HL-60 (cell line): ENCODE measurements around the gene NT5DC2.

ENCODE experiments used
- DNase-seq, 2 experiments: peaks; one replicate each; pipeline ENCODE4 v3.0.0-alpha.2; 2010 to 2020; ENCODE audit warnings: low read depth in 1 of 2, low spot score in 1 of 2
- H3K27ac ChIP-seq: fragments of 250-450 bp; sonication (Bioruptor Pico); replicated peaks from 2 replicates; pipeline ENCODE4 v1.5.1; 2020; ENCODE audit warnings: mild to moderate bottlenecking, moderate library complexity
- H3K27me3 ChIP-seq: fragments of 250-450 bp; sonication (Bioruptor Pico); 2 replicates; pipeline ENCODE4 v1.5.1; 2021; ENCODE audit warnings: mild to moderate bottlenecking, moderate library complexity; ENCODE audit not compliant: insufficient read depth, poor library complexity, severe bottlenecking
- H3K4me3 ChIP-seq: replicated peaks from 2 replicates; pipeline ENCODE4 v1.5.1; 2011; ENCODE audit warnings: mild to moderate bottlenecking, control low read depth, low read length; ENCODE audit not compliant: insufficient read depth
- GABPA ChIP-seq: IDR thresholded peaks from 2 replicates; pipeline ENCODE4 v1.6.1; 2012; ENCODE audit warnings: low read depth
- POLR2AphosphoS5 ChIP-seq: IDR thresholded peaks from 2 replicates; pipeline ENCODE4 v1.6.1; 2012; ENCODE audit warnings: low read depth
- SPI1 ChIP-seq: IDR thresholded peaks from 2 replicates; pipeline ENCODE4 v1.6.1; 2012; ENCODE audit warnings: low read depth, mild to moderate bottlenecking, borderline replicate concordance
- TF ChIP-seq, protein P1 (sequence below): IDR thresholded peaks from 2 replicates; pipeline ENCODE4 v1.6.1; 2012; ENCODE audit warnings: low read depth; ENCODE audit not compliant: insufficient replicate concordance
- TF ChIP-seq, protein P2 (sequence below): IDR thresholded peaks from one replicate; pipeline ENCODE4 v1.5.1; 2011; ENCODE audit warnings: low read length, control low read depth, inconsistent platforms; ENCODE audit not compliant: insufficient read depth

The NT5DC2 gene

DNA sequence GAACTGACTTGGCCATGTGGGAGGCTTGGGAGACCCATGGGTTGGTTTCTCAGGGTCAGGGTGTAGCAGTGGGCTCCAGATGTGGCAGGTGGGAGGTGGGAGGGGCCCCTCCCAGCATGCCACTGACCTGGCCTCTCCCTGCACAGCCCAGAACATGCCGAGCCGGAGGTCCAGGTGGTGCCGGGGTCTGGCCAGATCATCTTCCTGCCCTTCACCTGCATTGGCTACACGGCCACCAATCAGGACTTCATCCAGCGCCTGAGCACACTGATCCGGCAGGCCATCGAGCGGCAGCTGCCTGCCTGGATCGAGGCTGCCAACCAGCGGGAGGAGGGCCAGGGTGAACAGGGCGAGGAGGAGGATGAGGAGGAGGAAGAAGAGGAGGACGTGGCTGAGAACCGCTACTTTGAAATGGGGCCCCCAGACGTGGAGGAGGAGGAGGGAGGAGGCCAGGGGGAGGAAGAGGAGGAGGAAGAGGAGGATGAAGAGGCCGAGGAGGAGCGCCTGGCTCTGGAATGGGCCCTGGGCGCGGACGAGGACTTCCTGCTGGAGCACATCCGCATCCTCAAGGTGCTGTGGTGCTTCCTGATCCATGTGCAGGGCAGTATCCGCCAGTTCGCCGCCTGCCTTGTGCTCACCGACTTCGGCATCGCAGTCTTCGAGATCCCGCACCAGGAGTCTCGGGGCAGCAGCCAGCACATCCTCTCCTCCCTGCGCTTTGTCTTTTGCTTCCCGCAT lies 46.4 kb downstream of the NT5DC2 start:
- no peaks in the 10 kb centered on the region for H3K27me3 ChIP-seq
- no peak overlapping the region for H3K4me3 ChIP-seq
- DNase-seq, result no peak
- TF ChIP-seq, protein P1, sequence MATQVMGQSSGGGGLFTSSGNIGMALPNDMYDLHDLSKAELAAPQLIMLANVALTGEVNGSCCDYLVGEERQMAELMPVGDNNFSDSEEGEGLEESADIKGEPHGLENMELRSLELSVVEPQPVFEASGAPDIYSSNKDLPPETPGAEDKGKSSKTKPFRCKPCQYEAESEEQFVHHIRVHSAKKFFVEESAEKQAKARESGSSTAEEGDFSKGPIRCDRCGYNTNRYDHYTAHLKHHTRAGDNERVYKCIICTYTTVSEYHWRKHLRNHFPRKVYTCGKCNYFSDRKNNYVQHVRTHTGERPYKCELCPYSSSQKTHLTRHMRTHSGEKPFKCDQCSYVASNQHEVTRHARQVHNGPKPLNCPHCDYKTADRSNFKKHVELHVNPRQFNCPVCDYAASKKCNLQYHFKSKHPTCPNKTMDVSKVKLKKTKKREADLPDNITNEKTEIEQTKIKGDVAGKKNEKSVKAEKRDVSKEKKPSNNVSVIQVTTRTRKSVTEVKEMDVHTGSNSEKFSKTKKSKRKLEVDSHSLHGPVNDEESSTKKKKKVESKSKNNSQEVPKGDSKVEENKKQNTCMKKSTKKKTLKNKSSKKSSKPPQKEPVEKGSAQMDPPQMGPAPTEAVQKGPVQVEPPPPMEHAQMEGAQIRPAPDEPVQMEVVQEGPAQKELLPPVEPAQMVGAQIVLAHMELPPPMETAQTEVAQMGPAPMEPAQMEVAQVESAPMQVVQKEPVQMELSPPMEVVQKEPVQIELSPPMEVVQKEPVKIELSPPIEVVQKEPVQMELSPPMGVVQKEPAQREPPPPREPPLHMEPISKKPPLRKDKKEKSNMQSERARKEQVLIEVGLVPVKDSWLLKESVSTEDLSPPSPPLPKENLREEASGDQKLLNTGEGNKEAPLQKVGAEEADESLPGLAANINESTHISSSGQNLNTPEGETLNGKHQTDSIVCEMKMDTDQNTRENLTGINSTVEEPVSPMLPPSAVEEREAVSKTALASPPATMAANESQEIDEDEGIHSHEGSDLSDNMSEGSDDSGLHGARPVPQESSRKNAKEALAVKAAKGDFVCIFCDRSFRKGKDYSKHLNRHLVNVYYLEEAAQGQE, result no peak
- no peak overlapping the region for H3K27ac ChIP-seq

DNA sequence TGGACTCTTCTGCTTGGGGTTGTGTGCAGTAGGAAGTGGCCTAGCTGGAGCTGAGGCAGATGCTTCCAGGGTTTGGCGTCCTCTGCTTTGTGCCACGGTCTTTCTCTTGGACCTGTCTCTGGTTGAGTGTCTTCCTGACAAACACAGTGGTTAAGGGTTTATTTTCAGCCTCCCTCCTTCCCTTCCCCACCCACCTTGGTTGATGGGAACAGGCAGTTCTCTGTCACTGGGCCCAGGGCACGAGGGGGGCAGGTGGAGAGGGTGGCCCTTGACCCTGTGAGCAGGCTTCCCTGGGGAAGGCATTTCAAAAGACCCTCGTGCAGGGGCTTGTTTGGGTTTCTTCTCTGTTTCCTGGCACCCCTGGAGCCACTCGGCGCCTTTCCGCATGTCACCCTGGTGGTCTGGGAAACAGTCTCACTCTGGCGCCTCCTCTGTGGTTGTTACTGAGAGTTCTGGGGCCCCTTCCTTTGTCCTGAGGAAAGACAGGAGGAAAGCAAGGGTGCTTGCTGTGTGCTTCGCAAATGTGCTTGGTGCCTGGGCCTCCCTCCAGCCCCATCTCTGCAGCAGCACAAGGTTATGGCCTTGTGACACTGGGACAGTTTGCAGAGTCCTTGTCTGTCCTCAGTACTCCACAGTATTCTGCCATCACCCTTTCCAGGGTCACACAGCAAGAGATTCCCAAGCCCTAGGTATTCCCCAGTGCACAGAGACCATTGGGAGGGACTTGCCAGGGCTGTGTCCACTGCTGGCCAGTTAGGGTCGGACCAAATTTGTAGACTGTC lies 48.8 kb downstream of the NT5DC2 start:
- H3K27me3 ChIP-seq, result no peaks in the 10 kb centered on the region
- DNase-seq, result no peak
- no peak overlapping the region for H3K27ac ChIP-seq
- TF ChIP-seq GABPA, result no peak
- TF ChIP-seq, protein P1, result no peak
- TF ChIP-seq SPI1, result no peak
- TF ChIP-seq POLR2AphosphoS5, result no peak
- TF ChIP-seq, protein P2, sequence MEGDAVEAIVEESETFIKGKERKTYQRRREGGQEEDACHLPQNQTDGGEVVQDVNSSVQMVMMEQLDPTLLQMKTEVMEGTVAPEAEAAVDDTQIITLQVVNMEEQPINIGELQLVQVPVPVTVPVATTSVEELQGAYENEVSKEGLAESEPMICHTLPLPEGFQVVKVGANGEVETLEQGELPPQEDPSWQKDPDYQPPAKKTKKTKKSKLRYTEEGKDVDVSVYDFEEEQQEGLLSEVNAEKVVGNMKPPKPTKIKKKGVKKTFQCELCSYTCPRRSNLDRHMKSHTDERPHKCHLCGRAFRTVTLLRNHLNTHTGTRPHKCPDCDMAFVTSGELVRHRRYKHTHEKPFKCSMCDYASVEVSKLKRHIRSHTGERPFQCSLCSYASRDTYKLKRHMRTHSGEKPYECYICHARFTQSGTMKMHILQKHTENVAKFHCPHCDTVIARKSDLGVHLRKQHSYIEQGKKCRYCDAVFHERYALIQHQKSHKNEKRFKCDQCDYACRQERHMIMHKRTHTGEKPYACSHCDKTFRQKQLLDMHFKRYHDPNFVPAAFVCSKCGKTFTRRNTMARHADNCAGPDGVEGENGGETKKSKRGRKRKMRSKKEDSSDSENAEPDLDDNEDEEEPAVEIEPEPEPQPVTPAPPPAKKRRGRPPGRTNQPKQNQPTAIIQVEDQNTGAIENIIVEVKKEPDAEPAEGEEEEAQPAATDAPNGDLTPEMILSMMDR, result no peak
- no peak overlapping the region for H3K4me3 ChIP-seq

DNA sequence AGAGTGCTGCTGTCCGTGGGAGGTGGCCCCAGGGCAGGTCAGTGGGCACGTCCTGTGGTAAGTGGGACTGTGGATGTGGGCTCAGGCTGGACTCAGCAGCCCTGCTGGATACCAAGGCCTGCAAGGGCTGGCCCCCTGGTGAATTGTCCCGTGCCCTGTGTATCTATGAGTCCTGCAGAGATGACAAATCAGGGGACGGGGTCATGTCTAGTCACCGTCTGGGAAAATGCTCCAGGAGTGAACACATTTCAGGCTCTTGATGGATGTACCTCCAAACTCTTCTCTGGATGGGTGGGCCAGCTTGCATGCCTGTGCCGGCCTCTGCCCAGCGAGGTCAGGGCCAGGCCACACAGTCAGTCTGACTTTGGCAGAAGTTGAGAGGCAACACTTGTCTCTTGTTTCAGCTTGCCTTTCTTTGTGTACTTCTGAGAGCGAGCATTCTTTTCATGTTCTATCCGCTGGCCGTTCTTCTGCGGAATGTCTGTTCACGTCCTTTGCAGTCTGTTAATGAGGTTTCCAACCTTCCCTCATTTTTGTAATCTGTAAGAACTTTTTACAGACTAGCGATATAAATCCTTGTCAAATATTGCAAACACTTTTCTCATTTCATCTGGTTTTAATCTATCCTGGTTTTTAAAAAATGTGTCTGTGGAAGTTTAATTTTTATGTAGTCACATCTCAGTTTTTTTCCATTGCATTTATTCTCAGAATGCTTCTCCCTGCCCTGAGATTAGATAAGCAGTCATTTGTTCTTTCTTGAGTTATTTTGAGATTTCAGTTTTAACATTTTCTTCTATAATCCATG lies 49.9 kb downstream of the NT5DC2 start:
- Histone ChIP-seq H3K4me3 (no peak overlapping the region), H3K27me3 (no peaks in the 10 kb centered on the region), H3K27ac (no peak overlapping the region)
- no peak for TF ChIP-seq POLR2AphosphoS5
- TF ChIP-seq SPI1, result no peak
- TF ChIP-seq, protein P1, result no peak
- TF ChIP-seq, protein P2, result no peak
- TF ChIP-seq GABPA, result no peak
- no peak for DNase-seq
